GM23338 (cell line): ENCODE data around the gene LRP1B.

ENCODE experiments used
- CREB1 ChIP-seq: fragments of 250-450 bp; sonication (Bioruptor Pico); IDR thresholded peaks from 2 replicates; pipeline ENCODE4 v1.5.0; 2020; ENCODE audit warnings: low read depth, mild to moderate bottlenecking, moderate library complexity
- CTCF ChIP-seq, 2 experiments: fragments of 200-600 bp in 1 of 2; sonication (generic) in 1 of 2; conservative IDR thresholded peaks; 2 replicates each; pipeline versions ENCODE4 v1.5.1 to v1.6.1; 2016 to 2017; ENCODE audit warnings: antibody characterized with exemption in 2 of 2, low read depth in 2 of 2, mild to moderate bottlenecking in 2 of 2, moderate library complexity in 1 of 2
- ETS1 ChIP-seq: IDR thresholded peaks from 2 replicates; pipeline ENCODE4 v1.6.1; 2016; ENCODE audit warnings: antibody characterized with exemption
- EZH2 ChIP-seq: fragments of 200-600 bp; sonication (generic); IDR thresholded peaks from one replicate; pipeline ENCODE4 v1.8.0; 2017; ENCODE audit warnings: antibody characterized with exemption, mild to moderate bottlenecking, low read depth; ENCODE audit not compliant: unreplicated experiment
- EZH2phosphoT487 ChIP-seq: fragments of 200-600 bp; sonication (generic); IDR thresholded peaks from one replicate; pipeline ENCODE4 v1.8.1; 2018; ENCODE audit warnings: antibody characterized with exemption; ENCODE audit not compliant: unreplicated experiment
- JUNB ChIP-seq: IDR thresholded peaks from one replicate; pipeline ENCODE4 v1.6.1; 2016; ENCODE audit warnings: antibody characterized with exemption; ENCODE audit not compliant: unreplicated experiment
- NANOG ChIP-seq: IDR thresholded peaks from 2 replicates; pipeline ENCODE4 v1.6.1; 2016; ENCODE audit warnings: antibody characterized with exemption, borderline replicate concordance
- POLR2AphosphoS5 ChIP-seq: IDR thresholded peaks from 2 replicates; pipeline ENCODE4 v1.6.1; 2016; ENCODE audit warnings: antibody characterized with exemption, low read depth
- REST ChIP-seq: IDR thresholded peaks from one replicate; pipeline ENCODE4 v1.6.1; 2018; ENCODE audit warnings: antibody characterized with exemption; ENCODE audit not compliant: unreplicated experiment
- STAT1 ChIP-seq: IDR thresholded peaks from one replicate; pipeline ENCODE4 v1.6.1; 2016; ENCODE audit warnings: antibody characterized with exemption; ENCODE audit not compliant: unreplicated experiment
- ZNF114 ChIP-seq: fragments of 250-450 bp; sonication (Bioruptor Pico); IDR thresholded peaks from 2 replicates; pipeline ENCODE4 v1.5.0; 2020; ENCODE audit warnings: mild to moderate bottlenecking, moderate library complexity
- ZNF331 ChIP-seq: fragments of 250-450 bp; sonication (Bioruptor Pico); IDR thresholded peaks from 2 replicates; pipeline ENCODE4 v1.5.0; 2020; ENCODE audit warnings: low read depth, mild to moderate bottlenecking, moderate library complexity
- ZNF462 ChIP-seq: fragments of 250-450 bp; sonication (Bioruptor Pico); IDR thresholded peaks from 2 replicates; pipeline ENCODE4 v1.5.0; 2020; ENCODE audit warnings: mild to moderate bottlenecking, moderate library complexity

DNA sequence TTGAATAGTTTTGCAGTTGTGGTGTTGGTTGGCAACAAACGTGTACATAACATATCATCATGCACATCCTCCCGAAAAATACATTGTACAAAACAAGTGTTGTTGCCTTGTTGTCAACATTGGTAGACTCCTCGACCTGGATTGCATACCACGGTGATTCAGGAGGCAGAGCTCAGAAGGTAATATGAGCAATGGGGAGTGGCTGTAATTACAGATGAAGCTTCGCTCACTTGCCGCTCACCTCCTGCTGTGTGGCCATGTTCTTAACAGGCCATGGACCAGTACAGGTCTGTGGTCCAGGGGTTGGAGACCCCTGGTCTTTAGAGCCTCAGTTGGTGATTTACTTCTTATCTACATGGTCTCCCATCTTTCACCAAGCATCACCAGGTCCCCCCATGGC is 1927.5 kb downstream of the LRP1B start:
- TF ChIP-seq CTCF (conservative IDR thresholded peaks at IDR 0.05; ENCODE audit: low read depth in 2 of 2) = no peak
- no peak for TF ChIP-seq JUNB
- no peak for TF ChIP-seq EZH2phosphoT487
- no peak for TF ChIP-seq POLR2AphosphoS5
- TF ChIP-seq EZH2 = no peak
- TF ChIP-seq REST = no peak
- no peak for TF ChIP-seq CREB1 (CRISPR knock-in tag)
- no peak for TF ChIP-seq ETS1
- TF ChIP-seq STAT1 = no peak
- TF ChIP-seq ZNF331 (CRISPR knock-in tag) = no peak
- TF ChIP-seq ZNF114 (CRISPR knock-in tag) = no peak
- no peak for TF ChIP-seq NANOG
- TF ChIP-seq ZNF462 (CRISPR knock-in tag) = no peak
